IMR-90 (cell line): ENCODE results near the gene AGFG1. TPM values are rescaled to one million over a fixed set of nuclear protein-coding genes. Genes with fewer than 3 reads are reported as not detected.

Experiments
- ATAC-seq: fragments of 200-7000 bp; cut with Tn5 transposase; 2 replicates; pipeline ENCODE4 v1.9.1; 2020; ENCODE audit warnings: low read depth, mild to moderate bottlenecking, moderate library complexity
- BruUV-seq: library from RNA; stranded (reverse); fragments of 400-500 nt; replicated peaks from 2 replicates; lab custom pipeline; 2021; lab: Mats Ljungman, UMichigan
- CTCF ChIA-PET: fragments of 300-600 bp; formaldehyde crosslinking; extraction: SDS; loops from one replicate; lab custom pipeline; 2021; ENCODE audit warnings: antibody characterized with exemption; lab: Yijun Ruan, JAX
- POLR2A ChIA-PET: fragments of 300-600 bp; sonication (Branson Sonifier 250); formaldehyde crosslinking; loops from one replicate; lab custom pipeline; 2022; ENCODE audit warnings: antibody characterized with exemption; ENCODE audit not compliant: unreplicated experiment; lab: Charles Lee
- DNase-seq: peaks from one replicate; pipeline ENCODE4 v3.0.0; 2013
- H2AFZ ChIP-seq: replicated peaks from 2 replicates; pipeline ENCODE3; 2013; ENCODE audit warnings: low read length, mild to moderate bottlenecking; ENCODE audit not compliant: poor library complexity
- H2AK5ac ChIP-seq: 2 replicates; pipeline ENCODE4 v1.6.1; 2013; ENCODE audit warnings: low read depth, low read length, inconsistent platforms
- H2AK9ac ChIP-seq: replicated peaks from 2 replicates; pipeline ENCODE3; 2013; ENCODE audit warnings: mild to moderate bottlenecking, low read depth, low read length, moderate library complexity; ENCODE audit not compliant: poor library complexity
- H2BK120ac ChIP-seq: 2 replicates; pipeline ENCODE4 v1.6.1; 2013; ENCODE audit warnings: low read depth, low read length, inconsistent platforms
- H2BK15ac ChIP-seq: 3 replicates; pipeline ENCODE4 v1.6.1; 2013; ENCODE audit warnings: low read depth, low read length, inconsistent platforms
- H2BK20ac ChIP-seq: 2 replicates; pipeline ENCODE4 v1.6.1; 2013; ENCODE audit warnings: low read depth, mild to moderate bottlenecking, inconsistent platforms, low read length, moderate library complexity
- H2BK5ac ChIP-seq: 2 replicates; pipeline ENCODE4 v1.6.1; 2013; ENCODE audit warnings: mild to moderate bottlenecking, low read depth, low read length, inconsistent platforms; ENCODE audit not compliant: poor library complexity, severe bottlenecking
- H3K14ac ChIP-seq: replicated peaks from 2 replicates; pipeline ENCODE4 v1.6.1; 2013; ENCODE audit warnings: low read depth, low read length, inconsistent platforms
- H3K18ac ChIP-seq: 2 replicates; pipeline ENCODE4 v1.6.1; 2013; ENCODE audit warnings: low read depth, low read length, control low read depth
- H3K23ac ChIP-seq: 2 replicates; pipeline ENCODE4 v1.6.1; 2013; ENCODE audit warnings: low read depth, low read length, inconsistent platforms
- H3K27ac ChIP-seq: 2 replicates; pipeline ENCODE4 v1.5.1; 2013; ENCODE audit warnings: mild to moderate bottlenecking, control low read depth, low read length; ENCODE audit not compliant: insufficient read depth
- H3K27me3 ChIP-seq: 2 replicates; pipeline ENCODE4 v1.6.1; 2013; ENCODE audit warnings: low read length; ENCODE audit not compliant: control insufficient read depth, insufficient read depth
- H3K36me3 ChIP-seq: 2 replicates; pipeline ENCODE4 v1.6.1; 2013; ENCODE audit warnings: low read length, mixed read lengths; ENCODE audit not compliant: control insufficient read depth, insufficient read depth
- H3K4ac ChIP-seq: 2 replicates; pipeline ENCODE4 v1.6.1; 2013; ENCODE audit warnings: low read depth, low read length, inconsistent platforms
- H3K4me1 ChIP-seq: 2 replicates; pipeline ENCODE4 v1.6.1; 2013; ENCODE audit warnings: low read length, mixed read lengths; ENCODE audit not compliant: control insufficient read depth, insufficient read depth
- H3K4me2 ChIP-seq: 2 replicates; pipeline ENCODE4 v1.6.1; 2013; ENCODE audit warnings: low read depth, mild to moderate bottlenecking, control low read depth, low read length, moderate library complexity
- H3K4me3 ChIP-seq: 2 replicates; pipeline ENCODE4 v1.5.1; 2013; ENCODE audit warnings: low read depth, mild to moderate bottlenecking, control low read depth, low read length, moderate library complexity; ENCODE audit not compliant: insufficient read depth
- H3K56ac ChIP-seq: 2 replicates; pipeline ENCODE4 v1.6.1; 2013; ENCODE audit warnings: low read length, inconsistent platforms; ENCODE audit not compliant: insufficient read depth; ENCODE audit errors: extremely low read depth
- H3K79me1 ChIP-seq, 2 experiments: 2 replicates each; pipeline ENCODE4 v1.6.1; 2013; ENCODE audit warnings: low read length in 2 of 2, inconsistent platforms in 1 of 2, low read depth in 1 of 2
- H3K9ac ChIP-seq: 2 replicates; pipeline ENCODE4 v1.6.1; 2013; ENCODE audit warnings: low read depth, low read length, control low read depth
- H3K9me1 ChIP-seq: 2 replicates; pipeline ENCODE4 v1.6.1; 2013; ENCODE audit warnings: low read length, inconsistent platforms; ENCODE audit not compliant: insufficient read depth
- H3K9me3 ChIP-seq: 2 replicates; pipeline ENCODE4 v1.6.1; 2013; ENCODE audit warnings: low read length; ENCODE audit not compliant: control insufficient read depth, insufficient read depth
- H4K20me1 ChIP-seq: 2 replicates; pipeline ENCODE4 v1.6.1; 2013; ENCODE audit warnings: low read length, inconsistent platforms; ENCODE audit not compliant: insufficient read depth
- H4K5ac ChIP-seq: 2 replicates; pipeline ENCODE4 v1.6.1; 2013; ENCODE audit warnings: mild to moderate bottlenecking, low read depth, low read length, control low read depth
- H4K8ac ChIP-seq, 2 experiments: 2 replicates each; pipeline ENCODE4 v1.6.1; 2013; ENCODE audit warnings: low read depth in 2 of 2, low read length in 2 of 2, control low read depth in 1 of 2, inconsistent platforms in 1 of 2
- H4K91ac ChIP-seq: 2 replicates; pipeline ENCODE4 v1.6.1; 2013; ENCODE audit warnings: low read depth, low read length, inconsistent platforms; ENCODE audit not compliant: insufficient read depth
- BHLHE40 ChIP-seq: fragments of 150-350 bp; IDR thresholded peaks from 2 replicates; pipeline ENCODE4 v1.6.1; 2016; ENCODE audit warnings: mild to moderate bottlenecking, low read depth, low read length
- CEBPB ChIP-seq: IDR thresholded peaks from 2 replicates; pipeline ENCODE4 v1.6.1; 2012; ENCODE audit warnings: low read depth, low read length, improper control_type of control experiment
- CHD1 ChIP-seq: IDR thresholded peaks from 2 replicates; pipeline ENCODE4 v1.6.1; 2012; ENCODE audit warnings: low read depth, low read length, improper control_type of control experiment
- CTCF ChIP-seq: conservative IDR thresholded peaks from 2 replicates; pipeline ENCODE4 v1.5.1; 2012; ENCODE audit warnings: mild to moderate bottlenecking, low read depth, low read length, improper control_type of control experiment
- ELK1 ChIP-seq: fragments of 150-350 bp; IDR thresholded peaks from 2 replicates; pipeline ENCODE4 v1.6.1; 2016; ENCODE audit warnings: low read depth, mild to moderate bottlenecking, low read length, moderate library complexity, borderline replicate concordance
- FOS ChIP-seq: fragments of 150-350 bp; IDR thresholded peaks from 2 replicates; pipeline ENCODE4 v1.6.1; 2016; ENCODE audit warnings: low read depth, low read length
- MAFK ChIP-seq: IDR thresholded peaks from 2 replicates; pipeline ENCODE4 v1.6.1; 2012; ENCODE audit warnings: low read depth, low read length, improper control_type of control experiment
- MAZ ChIP-seq: IDR thresholded peaks from 2 replicates; pipeline ENCODE4 v1.6.1; 2012; ENCODE audit warnings: low read depth, mild to moderate bottlenecking, low read length, improper control_type of control experiment, moderate library complexity, borderline replicate concordance
- MXI1 ChIP-seq: IDR thresholded peaks from 2 replicates; pipeline ENCODE4 v1.6.1; 2012; ENCODE audit warnings: low read depth, mild to moderate bottlenecking, low read length, moderate library complexity, borderline replicate concordance
- NFE2L2 ChIP-seq: fragments of 150-350 bp; IDR thresholded peaks from 2 replicates; pipeline ENCODE4 v1.6.1; 2016; ENCODE audit warnings: low read depth, mild to moderate bottlenecking, low read length
- POLR2A ChIP-seq: IDR thresholded peaks from 2 replicates; pipeline ENCODE4 v1.6.1; 2012; ENCODE audit warnings: mild to moderate bottlenecking, low read depth, low read length
- RAD21 ChIP-seq: IDR thresholded peaks from 2 replicates; pipeline ENCODE4 v1.6.1; 2012; ENCODE audit warnings: low read length, improper control_type of control experiment
- RCOR1 ChIP-seq: IDR thresholded peaks from 2 replicates; pipeline ENCODE4 v1.6.1; 2012; ENCODE audit warnings: mild to moderate bottlenecking, low read length, improper control_type of control experiment; ENCODE audit not compliant: insufficient replicate concordance
- SMC3 ChIP-seq: fragments of 150-350 bp; IDR thresholded peaks from 2 replicates; pipeline ENCODE4 v1.6.1; 2016; ENCODE audit warnings: low read depth, mild to moderate bottlenecking, antibody characterized with exemption, low read length, moderate library complexity
- WGBS, 2 experiments: methylation state at CpG; one replicate each; pipeline versions ENCODE4 v1.1.5 to v1.1.7; 2013; ENCODE audit warnings: missing lambda C conversion rate in 2 of 2; ENCODE audit not compliant: insufficient read length in 1 of 2; ENCODE audit errors: extremely low coverage in 2 of 2; 5-methylcytosine and 5-hydroxymethylcytosine counted together
- dilution Hi-C: fragments of 300-500 bp; cut with HindIII; formaldehyde crosslinking; loops from one replicate; pipeline ENCODE4 v1.14.3; 2018; ENCODE audit warnings: low sequenced_read_pairs; ENCODE audit not compliant: unreplicated experiment
- in situ Hi-C: fragments of 300-500 bp; cut with MboI; formaldehyde crosslinking; loops from 3 replicates; pipeline ENCODE4 v1.14.3; 2019; ENCODE audit warnings: low sequenced_read_pairs, inconsistent platforms, mixed read lengths
- intact Hi-C: fragments of 100-400 bp; cut with micrococcal nuclease; formaldehyde crosslinking; loops from 2 replicates; pipeline ENCODE4 v1.10.0; 2022
- polyA plus RNA-seq, 3 experiments: library from polyadenylated mRNA; depleted of rRNA; stranded (reverse); fragments of >200 nt; gene quantifications; 2 replicates each; pipeline ENCODE4 v1.2.3, GENCODE V29; 2012; ENCODE audit warnings: low replicate concordance in 1 of 3
- total RNA-seq: library from RNA; depleted of rRNA; stranded (reverse); fragments of >200 nt; gene quantifications from 2 replicates; pipeline ENCODE4 v1.2.3, GENCODE V29; 2012
- TF ChIP-seq, protein P1 (sequence below): fragments of 150-350 bp; IDR thresholded peaks from 2 replicates; pipeline ENCODE4 v1.6.1; 2017; ENCODE audit warnings: mild to moderate bottlenecking, antibody characterized with exemption, low read length, low read depth

AGFG1 gene
- total and polyA plus RNA-seq, 2 of the 4 experiments (the other 2 are of a cell fraction) = 58.4 to 126 TPM

- H3K23ac ChIP-seq = no peak overlapping the region
- no peaks in the 10 kb centered on the region for H4K20me1 ChIP-seq
- H3K4me2 ChIP-seq = no peak overlapping the region
- no peak overlapping the region for H3K27ac ChIP-seq
- POLR2A ChIA-PET = no interaction called here
- H3K9me3 ChIP-seq = no peaks in the 10 kb centered on the region
- intact Hi-C loops (no loop called here), in situ Hi-C loops (no loop called here), dilution Hi-C loops (no loop called here)
- H2BK20ac ChIP-seq = no peak overlapping the region
- no peak overlapping the region for H4K5ac ChIP-seq
- H3K4me3 ChIP-seq = no peak overlapping the region
- no peak overlapping the region for H2AFZ ChIP-seq
- no peak overlapping the region for H4K91ac ChIP-seq
- ATAC-seq (no peak), DNase-seq (no peak)
- no peaks in the 10 kb centered on the region for H3K27me3 ChIP-seq
- H2AK5ac ChIP-seq = no peak overlapping the region
- H3K36me3 ChIP-seq = no peaks in the 10 kb centered on the region
- H2BK15ac ChIP-seq = no peak overlapping the region
- no peak overlapping the region for H2BK120ac ChIP-seq
- H3K4me1 ChIP-seq = peaks cover 5% of the 10 kb centered on the region
- no peak overlapping the region for H3K9ac ChIP-seq
- H3K4ac ChIP-seq = no peak overlapping the region
- H3K18ac ChIP-seq = no peak overlapping the region
- no CpG with 5 or more reads among the region's 2 CpGs for WGBS, 2 experiments
- no peak overlapping the region for H2BK5ac ChIP-seq
- no peaks in the 10 kb centered on the region; the same call in 1 of the 2 replicates for H3K9me1 ChIP-seq
- TF ChIP-seq SMC3 (no peak), MAFK (no peak), CTCF (no peak), CHD1 (no peak), ELK1 (no peak), MXI1 (no peak), FOS (no peak), RCOR1 (no peak), BHLHE40 (no peak), MAZ (no peak), POLR2A (no peak), RAD21 (no peak), CEBPB (no peak), NFE2L2 (no peak)
- TF ChIP-seq, protein P1, sequence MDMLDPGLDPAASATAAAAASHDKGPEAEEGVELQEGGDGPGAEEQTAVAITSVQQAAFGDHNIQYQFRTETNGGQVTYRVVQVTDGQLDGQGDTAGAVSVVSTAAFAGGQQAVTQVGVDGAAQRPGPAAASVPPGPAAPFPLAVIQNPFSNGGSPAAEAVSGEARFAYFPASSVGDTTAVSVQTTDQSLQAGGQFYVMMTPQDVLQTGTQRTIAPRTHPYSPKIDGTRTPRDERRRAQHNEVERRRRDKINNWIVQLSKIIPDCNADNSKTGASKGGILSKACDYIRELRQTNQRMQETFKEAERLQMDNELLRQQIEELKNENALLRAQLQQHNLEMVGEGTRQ = no peak
- no TSS peak for BruUV-seq
- H4K8ac ChIP-seq = no peak overlapping the region
- H2AK9ac ChIP-seq = no peak overlapping the region
- CTCF ChIA-PET = no interaction called here
- no peaks in the 10 kb centered on the region for H3K79me1 ChIP-seq
- H3K56ac ChIP-seq = no peak overlapping the region
- no peak overlapping the region for H3K14ac ChIP-seq
Measured at GRCh38 chr2:227455200-227455599, 16.8 kb upstream of the AGFG1 start.
